HEK293 (cell line): ENCODE measurements around the gene CTIF.

ENCODE experiments used
- CTCF ChIA-PET: fragments of 350-600 bp; formaldehyde crosslinking; extraction: SDS; loops from one replicate; lab custom pipeline; 2021; ENCODE audit warnings: antibody characterized with exemption; lab: Yijun Ruan, JAX
- POLR2A ChIA-PET: fragments of 300-600 bp; formaldehyde crosslinking; extraction: SDS; loops from one replicate; lab custom pipeline; 2020; ENCODE audit warnings: antibody characterized with exemption, inconsistent platforms; lab: Yijun Ruan, JAX
- H3K27ac ChIP-seq: fragments of 200-500 bp; sonication (Bioruptor generic); 2 replicates; pipeline ENCODE4 v1.5.1; 2014; ENCODE audit warnings: low read depth, low read length, control low read depth, inconsistent platforms; ENCODE audit errors: extremely low read depth
- H3K36me3 ChIP-seq, 2 experiments: fragments of 200-500 bp in 1 of 2; sonication (Bioruptor generic) in 1 of 2; 1 replicate in 1 of 2; 2 replicates in 1 of 2; pipeline ENCODE4 v1.5.1; 2014 to 2017; ENCODE audit warnings: inconsistent platforms in 2 of 2, low read length in 2 of 2; ENCODE audit not compliant: control insufficient read depth in 2 of 2, insufficient read depth in 1 of 2
- H3K4me1 ChIP-seq: fragments of 200-500 bp; sonication (Bioruptor generic); 2 replicates; pipeline ENCODE4 v1.5.1; 2014; ENCODE audit warnings: mild to moderate bottlenecking, low read length, inconsistent platforms; ENCODE audit not compliant: control insufficient read depth, insufficient read depth
- H3K4me3 ChIP-seq: 2 replicates; pipeline ENCODE4 v1.5.1; 2011; ENCODE audit warnings: low read depth, mild to moderate bottlenecking, control low read depth, low read length, moderate library complexity
- H3K9me3 ChIP-seq: fragments of 200-500 bp; sonication (Bioruptor generic); 2 replicates; pipeline ENCODE4 v1.5.1; 2014; ENCODE audit warnings: low read depth, low read length, inconsistent platforms; ENCODE audit not compliant: control insufficient read depth, insufficient read depth
- GLIS1 ChIP-seq: fragments of 450-650 bp; formaldehyde crosslinking; IDR thresholded peaks from 2 replicates; pipeline ENCODE4 v1.5.1; 2016; ENCODE audit warnings: missing biosample characterization, missing genetic modification characterization
- KLF7 ChIP-seq: fragments of 450-650 bp; formaldehyde crosslinking; IDR thresholded peaks from 2 replicates; pipeline ENCODE4 v1.5.1; 2016; ENCODE audit warnings: missing biosample characterization, missing genetic modification characterization, borderline replicate concordance
- YY2 ChIP-seq: fragments of 450-650 bp; formaldehyde crosslinking; IDR thresholded peaks from 2 replicates; pipeline ENCODE4 v1.5.1; 2016; ENCODE audit warnings: missing biosample characterization, missing genetic modification characterization
- ZBTB1 ChIP-seq: fragments of 450-650 bp; formaldehyde crosslinking; IDR thresholded peaks from 2 replicates; pipeline ENCODE4 v1.5.1; 2016; ENCODE audit warnings: missing biosample characterization, missing genetic modification characterization
- ZBTB48 ChIP-seq: fragments of 450-650 bp; formaldehyde crosslinking; IDR thresholded peaks from 2 replicates; pipeline ENCODE4 v1.5.1; 2016; ENCODE audit warnings: missing biosample characterization, missing genetic modification characterization
- ZNF292 ChIP-seq: fragments of 450-650 bp; formaldehyde crosslinking; IDR thresholded peaks from 2 replicates; pipeline ENCODE4 v1.5.1; 2016; ENCODE audit warnings: low read depth, missing biosample characterization, missing genetic modification characterization, borderline replicate concordance
- ZNF302 ChIP-seq: fragments of 450-650 bp; formaldehyde crosslinking; IDR thresholded peaks from 2 replicates; pipeline ENCODE4 v1.5.1; 2016; ENCODE audit warnings: missing biosample characterization, missing genetic modification characterization, low read depth
- ZNF350 ChIP-seq: fragments of 450-650 bp; formaldehyde crosslinking; IDR thresholded peaks from 2 replicates; pipeline ENCODE4 v1.5.0; 2017; ENCODE audit warnings: missing biosample characterization, mild to moderate bottlenecking, missing genetic modification characterization
- ZNF37A ChIP-seq: fragments of 450-650 bp; IDR thresholded peaks from 2 replicates; pipeline ENCODE4 v1.5.1; 2018; ENCODE audit warnings: missing biosample characterization, missing genetic modification characterization
- ZNF426 ChIP-seq: fragments of 450-650 bp; formaldehyde crosslinking; IDR thresholded peaks from 2 replicates; pipeline ENCODE4 v1.5.1; 2017; ENCODE audit warnings: missing biosample characterization, missing genetic modification characterization, mild to moderate bottlenecking, inconsistent platforms, moderate library complexity
- ZNF549 ChIP-seq: fragments of 450-650 bp; IDR thresholded peaks from 2 replicates; pipeline ENCODE4 v1.5.1; 2018; ENCODE audit warnings: missing biosample characterization, missing genetic modification characterization, mild to moderate bottlenecking, inconsistent platforms, moderate library complexity
- ZNF629 ChIP-seq: fragments of 450-650 bp; formaldehyde crosslinking; IDR thresholded peaks from 2 replicates; pipeline ENCODE4 v1.5.1; 2017; ENCODE audit warnings: missing biosample characterization, missing genetic modification characterization
- ZNF707 ChIP-seq: fragments of 450-650 bp; formaldehyde crosslinking; IDR thresholded peaks from 2 replicates; pipeline ENCODE4 v1.5.1; 2016; ENCODE audit warnings: missing biosample characterization, missing genetic modification characterization
- ZNF776 ChIP-seq: fragments of 450-650 bp; formaldehyde crosslinking; IDR thresholded peaks from 2 replicates; pipeline ENCODE4 v1.5.0; 2017; ENCODE audit warnings: missing biosample characterization, missing genetic modification characterization, borderline replicate concordance
- TF ChIP-seq, protein P1 (sequence below): fragments of 450-650 bp; formaldehyde crosslinking; optimal IDR thresholded peaks from 2 replicates; pipeline ENCODE3; 2016; ENCODE audit warnings: missing biosample characterization, mild to moderate bottlenecking, missing genetic modification characterization
- TF ChIP-seq, protein P2 (sequence below): fragments of 450-650 bp; formaldehyde crosslinking; IDR thresholded peaks from 2 replicates; pipeline ENCODE4 v1.5.1; 2016; ENCODE audit warnings: missing biosample characterization, missing genetic modification characterization, low read depth
- TF ChIP-seq, protein P3 (sequence below): fragments of 450-650 bp; formaldehyde crosslinking; IDR thresholded peaks from 2 replicates; pipeline ENCODE4 v1.5.1; 2016; ENCODE audit warnings: missing biosample characterization, missing genetic modification characterization
- TF ChIP-seq, protein P4 (sequence below): sonication (generic); formaldehyde crosslinking; IDR thresholded peaks from 2 replicates; pipeline ENCODE4 v1.8.1; 2022; ENCODE audit warnings: mild to moderate bottlenecking, moderate library complexity, missing genetic modification reagents
- TF ChIP-seq, protein P5 (sequence below): fragments of 450-650 bp; formaldehyde crosslinking; IDR thresholded peaks from 2 replicates; pipeline ENCODE4 v1.5.1; 2016; ENCODE audit warnings: missing biosample characterization, missing genetic modification characterization
- TF ChIP-seq, protein P6 (sequence below): fragments of 450-650 bp; formaldehyde crosslinking; conservative IDR thresholded peaks from 2 replicates; pipeline ENCODE4 v1.5.1; 2016; ENCODE audit warnings: low read depth, missing biosample characterization, missing genetic modification characterization

Gene CTIF

DNA sequence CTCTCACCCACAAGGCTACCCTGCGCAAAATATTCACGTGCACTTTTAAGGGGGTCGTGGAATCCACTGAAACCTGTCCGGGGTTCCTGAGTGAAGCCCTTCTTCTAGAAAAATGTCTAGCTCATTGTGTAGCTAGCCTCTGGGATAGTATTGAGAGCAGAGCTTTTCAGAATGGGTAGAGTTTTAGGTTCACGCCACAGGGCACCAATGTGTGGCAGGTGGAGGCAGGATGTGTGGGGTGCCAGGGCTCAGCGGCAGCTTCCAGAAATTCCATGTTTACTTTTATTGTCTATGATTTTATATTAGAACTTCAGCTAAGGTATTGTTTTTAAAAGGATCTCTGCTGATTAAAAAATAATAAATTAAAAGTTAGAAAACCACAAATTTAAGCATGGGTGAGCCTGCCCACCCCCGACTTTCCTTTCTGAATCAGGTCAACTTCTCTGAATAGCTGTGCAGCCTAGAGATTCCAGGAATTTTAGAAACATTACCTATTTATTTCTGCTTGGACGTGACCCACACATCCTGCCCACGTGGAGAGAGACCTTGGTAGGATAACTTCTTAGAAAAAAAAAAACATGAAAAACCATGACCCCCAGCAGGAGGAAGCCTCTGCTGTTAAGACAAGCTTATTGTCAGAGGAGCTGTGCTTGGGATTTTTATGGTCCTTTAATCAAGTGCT lies 163.7 kb downstream of the CTIF start (continued):
- no peak for TF ChIP-seq GLIS1 (tag by site-specific recombination)
- no peak for TF ChIP-seq ZBTB48

DNA sequence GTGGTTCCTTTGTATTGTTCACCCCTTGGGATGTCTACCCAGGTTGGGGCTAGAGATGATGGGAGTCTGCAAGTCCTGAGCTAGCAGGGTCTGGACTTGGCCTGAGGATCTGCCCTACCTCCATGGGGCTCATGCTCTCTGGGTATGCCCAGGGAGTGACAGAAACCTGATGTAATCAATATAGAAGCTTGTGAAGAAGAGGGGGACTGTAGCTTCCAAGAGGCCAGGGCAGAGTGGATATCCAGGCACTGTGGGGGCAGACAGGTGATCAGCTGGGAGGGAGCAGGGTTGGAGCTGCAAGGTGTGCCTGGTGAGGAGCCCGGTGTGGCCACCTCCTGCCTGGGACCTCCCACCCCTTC lies 164.2 kb downstream of the CTIF start:
- no peak overlapping the region for H3K27ac ChIP-seq
- CTCF ChIA-PET = interaction anchor here (0.9 to 1.4 kb wide), 3 partner anchors 25 to 535 kb away, joined by 3 to 5 read pairs (median 3); no protein-coding TSS in a partner anchor
- TF ChIP-seq ZBTB1 (tag by site-specific recombination) (no peak), ZNF629 (tag by site-specific recombination) (no peak), ZNF350 (tag by site-specific recombination) (no peak), ZNF707 (tag by site-specific recombination) (no peak), ZNF776 (tag by site-specific recombination) (no peak), ZNF426 (tag by site-specific recombination) (no peak), YY2 (no peak), ZNF302 (tag by site-specific recombination) (no peak), ZNF549 (tag by site-specific recombination) (no peak), KLF7 (no peak), ZNF37A (tag by site-specific recombination) (no peak), ZNF292 (tag by site-specific recombination) (no peak)
- TF ChIP-seq, protein P1, sequence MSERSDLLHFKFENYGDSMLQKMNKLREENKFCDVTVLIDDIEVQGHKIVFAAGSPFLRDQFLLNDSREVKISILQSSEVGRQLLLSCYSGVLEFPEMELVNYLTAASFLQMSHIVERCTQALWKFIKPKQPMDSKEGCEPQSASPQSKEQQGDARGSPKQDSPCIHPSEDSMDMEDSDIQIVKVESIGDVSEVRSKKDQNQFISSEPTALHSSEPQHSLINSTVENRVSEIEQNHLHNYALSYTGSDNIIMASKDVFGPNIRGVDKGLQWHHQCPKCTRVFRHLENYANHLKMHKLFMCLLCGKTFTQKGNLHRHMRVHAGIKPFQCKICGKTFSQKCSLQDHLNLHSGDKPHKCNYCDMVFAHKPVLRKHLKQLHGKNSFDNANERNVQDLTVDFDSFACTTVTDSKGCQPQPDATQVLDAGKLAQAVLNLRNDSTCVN = no peak
- TF ChIP-seq, protein P2, sequence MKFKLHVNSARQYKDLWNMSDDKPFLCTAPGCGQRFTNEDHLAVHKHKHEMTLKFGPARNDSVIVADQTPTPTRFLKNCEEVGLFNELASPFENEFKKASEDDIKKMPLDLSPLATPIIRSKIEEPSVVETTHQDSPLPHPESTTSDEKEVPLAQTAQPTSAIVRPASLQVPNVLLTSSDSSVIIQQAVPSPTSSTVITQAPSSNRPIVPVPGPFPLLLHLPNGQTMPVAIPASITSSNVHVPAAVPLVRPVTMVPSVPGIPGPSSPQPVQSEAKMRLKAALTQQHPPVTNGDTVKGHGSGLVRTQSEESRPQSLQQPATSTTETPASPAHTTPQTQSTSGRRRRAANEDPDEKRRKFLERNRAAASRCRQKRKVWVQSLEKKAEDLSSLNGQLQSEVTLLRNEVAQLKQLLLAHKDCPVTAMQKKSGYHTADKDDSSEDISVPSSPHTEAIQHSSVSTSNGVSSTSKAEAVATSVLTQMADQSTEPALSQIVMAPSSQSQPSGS = no peak
- TF ChIP-seq, protein P3, sequence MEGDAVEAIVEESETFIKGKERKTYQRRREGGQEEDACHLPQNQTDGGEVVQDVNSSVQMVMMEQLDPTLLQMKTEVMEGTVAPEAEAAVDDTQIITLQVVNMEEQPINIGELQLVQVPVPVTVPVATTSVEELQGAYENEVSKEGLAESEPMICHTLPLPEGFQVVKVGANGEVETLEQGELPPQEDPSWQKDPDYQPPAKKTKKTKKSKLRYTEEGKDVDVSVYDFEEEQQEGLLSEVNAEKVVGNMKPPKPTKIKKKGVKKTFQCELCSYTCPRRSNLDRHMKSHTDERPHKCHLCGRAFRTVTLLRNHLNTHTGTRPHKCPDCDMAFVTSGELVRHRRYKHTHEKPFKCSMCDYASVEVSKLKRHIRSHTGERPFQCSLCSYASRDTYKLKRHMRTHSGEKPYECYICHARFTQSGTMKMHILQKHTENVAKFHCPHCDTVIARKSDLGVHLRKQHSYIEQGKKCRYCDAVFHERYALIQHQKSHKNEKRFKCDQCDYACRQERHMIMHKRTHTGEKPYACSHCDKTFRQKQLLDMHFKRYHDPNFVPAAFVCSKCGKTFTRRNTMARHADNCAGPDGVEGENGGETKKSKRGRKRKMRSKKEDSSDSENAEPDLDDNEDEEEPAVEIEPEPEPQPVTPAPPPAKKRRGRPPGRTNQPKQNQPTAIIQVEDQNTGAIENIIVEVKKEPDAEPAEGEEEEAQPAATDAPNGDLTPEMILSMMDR = no peak
- TF ChIP-seq, protein P4, sequence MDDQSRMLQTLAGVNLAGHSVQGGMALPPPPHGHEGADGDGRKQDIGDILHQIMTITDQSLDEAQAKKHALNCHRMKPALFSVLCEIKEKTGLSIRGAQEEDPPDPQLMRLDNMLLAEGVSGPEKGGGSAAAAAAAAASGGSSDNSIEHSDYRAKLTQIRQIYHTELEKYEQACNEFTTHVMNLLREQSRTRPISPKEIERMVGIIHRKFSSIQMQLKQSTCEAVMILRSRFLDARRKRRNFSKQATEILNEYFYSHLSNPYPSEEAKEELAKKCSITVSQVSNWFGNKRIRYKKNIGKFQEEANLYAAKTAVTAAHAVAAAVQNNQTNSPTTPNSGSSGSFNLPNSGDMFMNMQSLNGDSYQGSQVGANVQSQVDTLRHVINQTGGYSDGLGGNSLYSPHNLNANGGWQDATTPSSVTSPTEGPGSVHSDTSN (CRISPR knock-in tag) = no peak
- TF ChIP-seq, protein P5, sequence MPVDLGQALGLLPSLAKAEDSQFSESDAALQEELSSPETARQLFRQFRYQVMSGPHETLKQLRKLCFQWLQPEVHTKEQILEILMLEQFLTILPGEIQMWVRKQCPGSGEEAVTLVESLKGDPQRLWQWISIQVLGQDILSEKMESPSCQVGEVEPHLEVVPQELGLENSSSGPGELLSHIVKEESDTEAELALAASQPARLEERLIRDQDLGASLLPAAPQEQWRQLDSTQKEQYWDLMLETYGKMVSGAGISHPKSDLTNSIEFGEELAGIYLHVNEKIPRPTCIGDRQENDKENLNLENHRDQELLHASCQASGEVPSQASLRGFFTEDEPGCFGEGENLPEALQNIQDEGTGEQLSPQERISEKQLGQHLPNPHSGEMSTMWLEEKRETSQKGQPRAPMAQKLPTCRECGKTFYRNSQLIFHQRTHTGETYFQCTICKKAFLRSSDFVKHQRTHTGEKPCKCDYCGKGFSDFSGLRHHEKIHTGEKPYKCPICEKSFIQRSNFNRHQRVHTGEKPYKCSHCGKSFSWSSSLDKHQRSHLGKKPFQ (tag by site-specific recombination) = no peak
- TF ChIP-seq, protein P6, sequence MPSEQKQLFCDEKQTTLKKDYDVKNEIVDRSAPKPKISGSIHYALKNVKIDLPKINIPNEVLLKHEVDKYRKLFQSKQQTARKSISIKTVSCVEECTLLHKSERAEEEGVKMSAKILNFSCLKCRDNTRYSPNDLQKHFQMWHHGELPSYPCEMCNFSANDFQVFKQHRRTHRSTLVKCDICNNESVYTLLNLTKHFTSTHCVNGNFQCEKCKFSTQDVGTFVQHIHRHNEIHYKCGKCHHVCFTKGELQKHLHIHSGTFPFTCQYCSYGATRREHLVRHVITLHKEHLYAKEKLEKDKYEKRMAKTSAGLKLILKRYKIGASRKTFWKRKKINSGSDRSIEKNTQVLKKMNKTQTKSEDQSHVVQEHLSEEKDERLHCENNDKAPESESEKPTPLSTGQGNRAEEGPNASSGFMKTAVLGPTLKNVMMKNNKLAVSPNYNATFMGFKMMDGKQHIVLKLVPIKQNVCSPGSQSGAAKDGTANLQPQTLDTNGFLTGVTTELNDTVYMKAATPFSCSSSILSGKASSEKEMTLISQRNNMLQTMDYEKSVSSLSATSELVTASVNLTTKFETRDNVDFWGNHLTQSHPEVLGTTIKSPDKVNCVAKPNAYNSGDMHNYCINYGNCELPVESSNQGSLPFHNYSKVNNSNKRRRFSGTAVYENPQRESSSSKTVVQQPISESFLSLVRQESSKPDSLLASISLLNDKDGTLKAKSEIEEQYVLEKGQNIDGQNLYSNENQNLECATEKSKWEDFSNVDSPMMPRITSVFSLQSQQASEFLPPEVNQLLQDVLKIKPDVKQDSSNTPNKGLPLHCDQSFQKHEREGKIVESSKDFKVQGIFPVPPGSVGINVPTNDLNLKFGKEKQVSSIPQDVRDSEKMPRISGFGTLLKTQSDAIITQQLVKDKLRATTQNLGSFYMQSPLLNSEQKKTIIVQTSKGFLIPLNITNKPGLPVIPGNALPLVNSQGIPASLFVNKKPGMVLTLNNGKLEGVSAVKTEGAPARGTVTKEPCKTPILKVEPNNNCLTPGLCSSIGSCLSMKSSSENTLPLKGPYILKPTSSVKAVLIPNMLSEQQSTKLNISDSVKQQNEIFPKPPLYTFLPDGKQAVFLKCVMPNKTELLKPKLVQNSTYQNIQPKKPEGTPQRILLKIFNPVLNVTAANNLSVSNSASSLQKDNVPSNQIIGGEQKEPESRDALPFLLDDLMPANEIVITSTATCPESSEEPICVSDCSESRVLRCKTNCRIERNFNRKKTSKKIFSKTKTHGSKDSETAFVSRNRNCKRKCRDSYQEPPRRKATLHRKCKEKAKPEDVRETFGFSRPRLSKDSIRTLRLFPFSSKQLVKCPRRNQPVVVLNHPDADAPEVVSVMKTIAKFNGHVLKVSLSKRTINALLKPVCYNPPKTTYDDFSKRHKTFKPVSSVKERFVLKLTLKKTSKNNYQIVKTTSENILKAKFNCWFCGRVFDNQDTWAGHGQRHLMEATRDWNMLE (tag by site-specific recombination) = no peak
- TF ChIP-seq, all 188 proteins: peak for 0
- H3K4me1 ChIP-seq = no peaks in the 10 kb centered on the region
- no peaks in the 10 kb centered on the region for H3K9me3 ChIP-seq
- POLR2A ChIA-PET = no interaction called here
- no peaks in the 10 kb centered on the region for H3K36me3 ChIP-seq
- no peak overlapping the region for H3K4me3 ChIP-seq
